ENCODE measurements around the gene MEOX1.

GRCh38 chr17:43599835-43600234 is 61.9 kb downstream of the MEOX1 start:
- TF ChIP-seq, protein P1, sequence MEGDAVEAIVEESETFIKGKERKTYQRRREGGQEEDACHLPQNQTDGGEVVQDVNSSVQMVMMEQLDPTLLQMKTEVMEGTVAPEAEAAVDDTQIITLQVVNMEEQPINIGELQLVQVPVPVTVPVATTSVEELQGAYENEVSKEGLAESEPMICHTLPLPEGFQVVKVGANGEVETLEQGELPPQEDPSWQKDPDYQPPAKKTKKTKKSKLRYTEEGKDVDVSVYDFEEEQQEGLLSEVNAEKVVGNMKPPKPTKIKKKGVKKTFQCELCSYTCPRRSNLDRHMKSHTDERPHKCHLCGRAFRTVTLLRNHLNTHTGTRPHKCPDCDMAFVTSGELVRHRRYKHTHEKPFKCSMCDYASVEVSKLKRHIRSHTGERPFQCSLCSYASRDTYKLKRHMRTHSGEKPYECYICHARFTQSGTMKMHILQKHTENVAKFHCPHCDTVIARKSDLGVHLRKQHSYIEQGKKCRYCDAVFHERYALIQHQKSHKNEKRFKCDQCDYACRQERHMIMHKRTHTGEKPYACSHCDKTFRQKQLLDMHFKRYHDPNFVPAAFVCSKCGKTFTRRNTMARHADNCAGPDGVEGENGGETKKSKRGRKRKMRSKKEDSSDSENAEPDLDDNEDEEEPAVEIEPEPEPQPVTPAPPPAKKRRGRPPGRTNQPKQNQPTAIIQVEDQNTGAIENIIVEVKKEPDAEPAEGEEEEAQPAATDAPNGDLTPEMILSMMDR (IDR thresholded peaks at IDR 0.05): no peak
- TF ChIP-seq POLR2A (IDR thresholded peaks at IDR 0.05): no peak
